GM18520 (cell line): Measurements from ENCODE around the gene HHATL.

Experiments used
- ATAC-seq: cut with Tn5 transposase; IDR thresholded peaks from one replicate; pipeline ENCODE4 v1.9.1; 2021; ENCODE audit not compliant: unreplicated experiment

Gene HHATL

GRCh38 chr3:42654331-42655201, 48.0 kb downstream of the HHATL start:
- ATAC-seq, result no peak

DNA sequence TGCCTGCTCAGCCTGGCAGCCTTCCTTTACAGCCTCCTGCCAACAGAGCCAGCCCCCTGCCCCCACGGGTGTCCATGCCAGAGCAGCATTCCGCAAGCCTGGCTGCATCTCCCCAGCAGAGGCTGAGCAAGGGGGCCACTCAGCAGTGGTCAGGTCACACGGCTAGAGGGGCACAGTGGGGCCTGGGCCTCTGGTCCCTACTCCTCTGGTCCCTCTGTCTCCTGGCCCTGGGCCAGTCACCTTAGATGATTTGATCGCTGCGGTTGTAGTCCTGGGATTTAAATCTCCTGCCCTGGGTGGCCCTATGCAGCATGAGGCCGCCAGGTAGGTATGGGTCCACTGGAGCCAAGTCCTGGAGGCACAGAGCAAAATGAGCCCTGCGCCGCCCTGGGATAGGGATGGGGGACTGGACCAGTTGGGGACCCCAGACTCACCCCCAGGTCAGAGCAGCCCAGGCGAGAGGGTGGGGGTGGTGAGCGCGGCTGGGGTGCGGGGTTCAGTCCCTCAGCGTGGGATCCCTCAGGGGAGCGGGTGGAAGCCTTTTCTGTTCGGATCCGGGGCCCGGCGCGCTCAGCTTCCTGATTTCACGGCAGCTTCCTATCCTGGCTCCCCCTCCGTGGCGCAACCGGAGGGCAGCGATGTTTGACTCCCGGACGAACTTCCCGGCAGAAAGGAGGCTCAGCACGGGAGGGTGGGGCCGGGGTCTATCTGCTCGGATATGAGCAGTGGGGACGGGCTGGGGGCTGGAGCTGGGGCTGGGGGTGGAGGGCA, 48.9 kb downstream of the HHATL start, which contains the start of gene ZBTB47:
ZBTB47 (plus strand) TSS at position 138 of the 771 bp plus-strand sequence. CDS start 4,659 bp downstream, outside the sequence.
- ATAC-seq, result no peak

DNA sequence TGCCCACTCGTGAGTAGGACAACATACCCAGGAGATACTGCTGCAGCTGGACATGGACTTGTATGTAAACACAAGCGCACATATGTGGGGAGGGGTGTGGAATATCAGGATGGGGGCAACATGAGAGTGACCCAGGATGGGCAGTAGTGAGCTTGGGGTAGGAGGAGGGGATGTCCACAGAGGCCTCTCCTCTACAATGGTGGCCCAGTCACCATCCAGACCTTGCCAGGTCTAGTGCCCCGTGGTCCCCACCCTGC, 49.4 kb downstream of the HHATL start:
- no peak for ATAC-seq

DNA sequence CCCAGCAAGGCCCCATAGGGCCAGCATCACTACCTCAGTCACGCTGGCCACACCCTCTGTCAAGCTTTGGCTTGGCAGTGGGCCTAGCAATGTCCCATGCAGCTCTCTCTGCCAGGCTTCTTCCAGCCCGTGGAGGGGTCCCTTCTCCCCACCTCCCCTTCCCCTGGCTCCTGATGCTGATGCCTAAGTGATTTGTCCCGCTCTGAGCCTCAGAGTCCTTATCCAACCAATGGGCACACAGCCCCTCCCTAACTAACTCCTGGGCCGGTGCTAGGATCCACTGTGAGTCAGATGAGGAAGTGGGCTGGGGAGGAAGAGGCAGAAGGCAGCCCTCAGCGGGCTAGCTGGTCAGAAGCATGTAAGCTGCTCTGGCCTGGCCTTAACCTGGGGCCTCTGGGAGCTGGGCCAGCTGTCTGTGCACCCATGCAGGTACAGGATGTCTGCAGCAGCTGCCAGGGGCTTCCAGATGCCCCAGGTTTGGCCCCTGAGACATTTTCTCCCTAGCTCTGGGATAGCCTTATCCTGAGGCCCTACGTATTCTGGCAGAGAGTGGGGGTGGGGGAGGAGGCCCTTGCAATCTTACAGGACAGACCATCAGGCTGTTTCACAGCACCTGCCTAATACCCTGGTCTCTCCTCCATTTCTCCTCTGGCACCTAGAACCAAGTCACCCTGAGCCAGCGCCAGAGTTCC, 49.8 kb downstream of the HHATL start:
- no peak for ATAC-seq

DNA sequence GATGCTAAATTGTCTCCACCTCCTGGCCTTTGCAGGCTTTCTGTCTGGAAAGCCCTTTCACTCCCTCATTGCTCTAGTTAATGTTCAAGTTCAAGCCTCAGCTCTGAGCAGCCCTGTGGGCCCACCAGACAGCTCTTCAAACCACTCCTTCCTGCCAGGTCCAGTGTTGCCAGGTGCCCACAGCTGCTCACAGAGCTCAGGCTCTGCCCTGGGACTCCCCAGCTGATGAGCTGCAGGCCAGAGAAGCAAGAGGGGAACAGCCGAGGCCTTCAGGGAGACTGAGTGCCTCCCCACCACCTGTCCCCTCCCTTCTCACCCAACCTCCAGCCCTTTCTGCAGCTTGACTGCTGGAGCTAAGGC, 50.4 kb downstream of the HHATL start:
- no peak for ATAC-seq

GRCh38 chr3:42651248-42652091, 51.1 kb downstream of the HHATL start:
- no peak for ATAC-seq

GRCh38 chr3:42649783-42650182, 52.8 kb downstream of the HHATL start:
- no peak for ATAC-seq

DNA sequence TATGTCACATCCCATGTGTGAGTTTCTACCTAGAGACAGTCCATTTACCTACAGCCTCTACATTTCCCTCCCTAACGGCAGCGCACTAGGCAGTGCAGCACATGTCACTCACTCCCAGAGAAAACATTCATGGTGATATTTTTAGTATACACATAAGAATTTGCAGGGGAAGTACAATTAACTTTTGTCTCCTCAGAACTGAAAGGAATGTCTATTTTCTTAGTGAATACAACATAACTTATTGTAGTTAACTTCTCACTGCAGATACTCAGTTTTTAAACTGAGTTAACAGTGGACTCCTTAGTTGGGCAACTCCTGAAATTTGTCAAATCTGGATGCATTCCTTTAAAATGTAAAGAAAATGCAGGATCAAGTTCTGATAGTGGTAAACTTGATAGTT, 53.6 kb downstream of the HHATL start:
- ATAC-seq, result no peak

DNA sequence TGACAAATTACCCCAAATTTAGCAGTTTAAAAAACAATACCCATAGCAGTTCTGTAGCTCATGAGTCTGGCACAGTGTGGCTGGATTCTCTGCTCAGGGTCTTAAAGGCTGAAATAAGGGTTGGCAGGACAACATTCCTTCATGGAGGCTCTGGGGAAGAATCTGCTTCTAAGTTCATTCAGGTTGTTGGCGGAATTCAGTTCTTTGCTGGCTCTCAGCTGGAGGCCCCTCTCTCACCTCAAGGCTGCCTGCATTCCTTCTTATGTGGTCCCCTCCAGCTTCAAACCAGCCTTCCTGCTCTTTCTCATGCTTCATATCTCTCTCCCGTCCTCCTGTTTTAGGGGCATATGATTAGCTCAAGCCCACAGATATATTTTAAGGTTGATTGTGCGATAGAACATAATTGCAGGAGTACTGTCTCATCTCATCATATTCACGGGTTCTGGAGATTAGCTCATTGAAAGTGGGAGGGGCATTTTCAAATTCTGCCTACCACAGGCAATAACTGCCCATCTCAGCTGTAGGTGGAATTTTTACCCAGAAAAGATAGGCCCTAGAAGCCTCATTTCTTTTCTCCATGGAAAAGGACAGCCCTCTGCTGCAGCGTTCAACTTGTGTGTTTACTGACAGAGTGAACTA, 54.7 kb downstream of the HHATL start:
- ATAC-seq, result no peak
